C1 segment of cervical spinal cord (tissue), 14 donors: ENCODE results near the gene RPL31.

ENCODE experiments used
- DNase-seq, 14 donors: peaks; one replicate each; lab custom pipeline; 2025; lab: John Stamatoyannopoulos, UW

RPL31 gene

DNA sequence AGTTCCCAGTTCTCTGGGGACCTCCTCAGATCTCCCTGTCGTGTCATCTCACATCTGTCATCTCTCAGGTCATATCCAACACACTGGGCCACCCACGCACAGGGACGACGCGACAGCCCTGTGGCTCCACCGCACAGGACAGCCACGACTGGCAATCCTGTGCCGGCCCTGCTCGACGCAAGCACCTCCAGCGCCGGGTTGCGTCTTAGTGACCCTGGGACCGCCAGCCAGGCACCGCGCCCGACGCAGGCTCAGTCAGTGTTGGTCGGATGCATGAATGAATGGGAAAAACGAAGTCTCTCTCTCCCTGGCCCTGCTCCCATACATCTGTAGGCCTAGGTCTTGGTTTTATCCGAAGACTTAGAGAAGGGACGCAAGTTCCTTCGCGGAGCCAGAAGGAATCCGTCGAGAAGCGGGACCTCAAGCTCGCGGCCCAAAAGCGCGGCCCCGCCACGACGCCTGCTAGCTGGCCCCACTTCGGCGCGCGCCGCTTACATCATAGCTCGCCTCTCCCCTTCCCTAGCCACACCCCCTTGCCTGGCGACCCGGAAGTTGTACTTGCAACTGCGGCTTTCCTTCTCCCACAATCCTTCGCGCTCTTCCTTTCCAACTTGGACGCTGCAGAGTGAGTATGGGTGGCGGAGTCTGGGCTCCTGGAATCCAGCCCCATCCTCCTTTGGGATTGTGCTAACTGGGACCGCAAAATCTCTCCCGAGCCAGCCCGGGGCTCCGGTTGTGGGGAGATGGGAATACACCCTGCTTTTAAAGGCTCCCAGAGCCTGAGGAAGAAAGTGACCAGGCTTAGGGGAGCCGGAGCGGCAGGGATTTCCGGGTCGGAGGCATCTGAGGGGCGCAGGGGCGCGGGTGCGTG lies at the start of gene RPL31:
Gene RPL31, plus strand, starts transcription at position 599 of the 871 bp plus-strand sequence. CDS start 413 bp downstream, outside the sequence.
- DNase-seq, result peak; percentile 52 to 98 (median 94)

DNA sequence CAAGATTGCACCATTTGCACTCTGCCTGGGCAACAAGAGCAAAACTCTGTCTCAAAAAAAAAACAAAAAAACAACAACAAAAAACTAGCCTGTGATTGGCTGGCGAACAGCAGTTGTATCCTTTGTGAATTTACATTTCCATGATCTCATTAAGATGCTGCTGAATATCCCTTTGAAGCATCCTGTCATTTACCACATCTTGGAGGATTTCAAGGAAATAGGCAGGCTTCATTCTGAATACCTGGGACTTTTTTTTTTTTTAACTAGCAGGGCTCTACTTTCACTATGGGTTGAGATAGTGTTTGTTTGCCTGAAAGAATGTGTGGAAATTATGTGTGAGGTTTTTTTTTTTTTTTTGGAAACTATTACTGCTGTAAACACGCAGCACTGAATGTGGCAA lies 49.6 kb upstream of the RPL31 start:
- DNase-seq, result no peak

- DNase-seq, result no peak
Observed at GRCh38 chr2:100953406-100954043, 48.6 kb upstream of the RPL31 start.

- DNase-seq, result no peak
Observed at GRCh38 chr2:100954044-100954420, 48.1 kb upstream of the RPL31 start.

DNA sequence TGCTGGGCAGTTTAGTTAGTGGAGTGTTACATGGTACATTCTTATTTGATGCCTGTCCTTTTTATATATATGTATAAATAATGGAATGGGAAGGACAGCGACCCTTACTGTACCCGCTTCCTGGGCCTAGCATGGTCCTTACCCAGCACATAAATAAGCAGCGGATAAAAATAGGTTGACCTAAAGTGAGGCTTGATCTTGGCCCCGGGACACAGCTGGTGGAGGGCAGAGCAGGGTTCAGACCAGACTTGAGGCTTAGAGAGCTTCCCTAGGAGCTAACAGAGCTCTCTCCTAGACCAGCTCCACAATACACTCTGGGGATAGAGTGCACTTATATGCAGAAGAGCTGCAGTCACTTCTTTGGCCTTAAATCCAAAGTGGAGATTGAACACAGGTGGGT lies 46.9 kb upstream of the RPL31 start:
- DNase-seq, result no peak

GRCh38 chr2:100956081-100956480 lies 46.0 kb upstream of the RPL31 start:
- no peak for DNase-seq

GRCh38 chr2:100957996-100958653 lies 44.0 kb upstream of the RPL31 start:
- DNase-seq, result peak in 2 of 14 donors; percentile 12 to 29

GRCh38 chr2:100959225-100959880 lies 42.7 kb upstream of the RPL31 start:
- DNase-seq, result no peak

GRCh38 chr2:100960688-100961087 lies 41.4 kb upstream of the RPL31 start:
- DNase-seq, result no peak

DNA sequence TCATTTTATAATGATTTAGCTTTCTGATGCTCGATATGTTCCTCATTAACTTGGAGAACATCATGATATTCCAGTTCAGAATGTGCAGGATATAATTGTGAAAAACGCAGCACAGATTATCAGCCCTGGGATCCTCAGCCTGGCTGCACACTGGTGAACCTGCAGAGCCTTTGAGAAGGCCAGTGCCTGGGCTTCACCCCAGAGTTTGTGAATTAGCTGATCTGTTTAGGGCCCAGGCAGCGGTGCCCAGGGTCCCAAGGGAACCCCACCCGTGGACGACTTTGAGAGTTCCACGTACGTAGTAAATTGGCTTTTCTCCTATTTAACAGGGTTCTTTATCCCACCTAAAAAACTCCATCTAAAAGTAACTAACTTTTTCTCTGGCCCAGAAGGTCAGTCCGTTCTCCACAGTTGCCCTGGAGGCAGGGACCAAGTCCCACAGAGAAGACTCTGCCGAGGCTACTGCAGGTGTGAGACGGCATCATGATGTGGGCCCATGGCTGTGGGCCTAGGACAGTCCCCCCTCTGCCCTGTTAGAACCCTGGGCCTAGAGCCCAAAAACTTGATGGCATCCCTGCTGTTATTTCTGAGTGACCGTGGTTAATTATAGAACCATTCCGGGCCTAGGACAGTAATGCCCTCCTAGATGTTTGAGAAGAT lies 39.6 kb upstream of the RPL31 start:
- no peak for DNase-seq

DNA sequence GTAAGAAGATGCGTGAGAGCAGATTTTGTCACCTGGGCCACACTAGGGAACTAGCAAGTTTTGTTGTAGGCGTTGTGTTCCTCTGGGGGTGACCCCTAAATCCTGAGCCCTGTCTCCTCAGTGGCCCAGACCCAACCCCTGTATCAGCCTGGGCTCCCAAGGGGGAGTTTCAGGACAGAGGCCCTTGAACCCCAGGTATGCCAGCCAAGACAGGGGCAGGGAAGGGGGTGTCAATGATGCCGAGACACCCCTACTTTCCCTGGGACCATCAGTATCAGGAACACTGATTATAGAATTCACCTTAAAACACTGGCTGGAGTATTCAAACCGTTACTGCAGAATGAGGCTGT lies 39.1 kb upstream of the RPL31 start:
- DNase-seq, result no peak

DNA sequence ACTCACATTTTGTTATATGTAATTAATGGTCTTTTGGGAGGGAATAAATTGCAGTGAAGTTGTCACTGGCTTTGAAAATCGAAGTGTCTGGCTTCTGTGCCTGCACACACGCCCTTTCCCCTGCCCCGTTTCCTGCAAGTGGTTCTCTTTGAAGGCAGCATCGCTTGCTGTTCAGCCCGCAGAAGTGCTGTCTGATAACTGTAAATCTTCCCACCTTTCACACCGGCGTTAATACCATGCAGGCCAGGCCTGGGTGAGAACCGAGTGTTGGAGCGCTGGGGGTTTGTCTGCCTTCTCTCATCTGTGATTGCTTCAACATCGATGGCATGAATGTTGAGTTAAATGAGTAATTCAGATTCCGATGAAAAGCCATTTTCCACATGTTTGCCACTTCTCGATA lies 37.9 kb upstream of the RPL31 start:
- DNase-seq, result no peak

DNA sequence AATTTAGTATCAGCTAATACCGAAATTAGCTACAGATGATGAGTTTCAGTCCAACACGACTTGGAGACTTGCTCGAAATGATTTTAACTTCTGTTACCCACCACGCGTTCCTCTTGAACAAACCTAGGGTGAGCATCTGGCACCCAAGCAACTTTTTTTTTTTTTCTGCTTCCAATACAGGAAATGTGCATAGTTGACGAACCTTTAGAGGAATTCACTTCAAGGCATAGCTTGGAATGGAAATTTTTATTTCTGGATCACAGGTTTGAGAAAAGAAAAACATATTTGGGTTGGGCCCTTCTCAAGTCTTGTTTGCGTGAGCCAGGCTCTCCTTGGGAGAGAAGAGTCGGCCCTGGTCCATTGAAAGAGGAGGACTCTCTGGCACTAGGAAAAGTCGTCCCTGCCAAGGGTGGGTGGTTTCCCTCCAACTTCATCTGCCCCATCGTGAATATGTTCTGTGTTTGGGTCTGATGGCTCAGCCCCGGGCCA lies 37.4 kb upstream of the RPL31 start:
- DNase-seq, result no peak

- no peak for DNase-seq
Observed at GRCh38 chr2:100965596-100965995, 36.5 kb upstream of the RPL31 start.

DNA sequence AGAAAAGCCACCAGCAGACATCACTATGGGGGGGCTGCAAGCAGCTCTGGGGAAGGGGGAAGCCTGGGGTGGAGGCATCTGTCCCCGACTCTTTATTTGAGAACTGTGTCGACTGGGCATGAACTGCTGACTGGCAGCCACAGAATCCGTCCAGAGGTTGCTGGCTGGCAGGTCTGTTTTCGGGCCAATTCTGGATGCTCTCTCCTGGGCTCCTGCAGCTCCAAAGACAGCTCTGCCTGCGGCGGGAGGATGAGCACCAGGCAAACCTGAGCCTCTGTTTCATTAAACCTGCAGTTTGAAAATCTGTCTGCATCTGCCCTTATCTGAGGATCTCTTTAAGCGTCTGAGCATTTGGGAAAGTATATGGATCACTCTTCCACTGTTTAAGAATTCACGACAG lies 34.4 kb upstream of the RPL31 start:
- peak in 1 of 14 donors; percentile 3 for DNase-seq

DNA sequence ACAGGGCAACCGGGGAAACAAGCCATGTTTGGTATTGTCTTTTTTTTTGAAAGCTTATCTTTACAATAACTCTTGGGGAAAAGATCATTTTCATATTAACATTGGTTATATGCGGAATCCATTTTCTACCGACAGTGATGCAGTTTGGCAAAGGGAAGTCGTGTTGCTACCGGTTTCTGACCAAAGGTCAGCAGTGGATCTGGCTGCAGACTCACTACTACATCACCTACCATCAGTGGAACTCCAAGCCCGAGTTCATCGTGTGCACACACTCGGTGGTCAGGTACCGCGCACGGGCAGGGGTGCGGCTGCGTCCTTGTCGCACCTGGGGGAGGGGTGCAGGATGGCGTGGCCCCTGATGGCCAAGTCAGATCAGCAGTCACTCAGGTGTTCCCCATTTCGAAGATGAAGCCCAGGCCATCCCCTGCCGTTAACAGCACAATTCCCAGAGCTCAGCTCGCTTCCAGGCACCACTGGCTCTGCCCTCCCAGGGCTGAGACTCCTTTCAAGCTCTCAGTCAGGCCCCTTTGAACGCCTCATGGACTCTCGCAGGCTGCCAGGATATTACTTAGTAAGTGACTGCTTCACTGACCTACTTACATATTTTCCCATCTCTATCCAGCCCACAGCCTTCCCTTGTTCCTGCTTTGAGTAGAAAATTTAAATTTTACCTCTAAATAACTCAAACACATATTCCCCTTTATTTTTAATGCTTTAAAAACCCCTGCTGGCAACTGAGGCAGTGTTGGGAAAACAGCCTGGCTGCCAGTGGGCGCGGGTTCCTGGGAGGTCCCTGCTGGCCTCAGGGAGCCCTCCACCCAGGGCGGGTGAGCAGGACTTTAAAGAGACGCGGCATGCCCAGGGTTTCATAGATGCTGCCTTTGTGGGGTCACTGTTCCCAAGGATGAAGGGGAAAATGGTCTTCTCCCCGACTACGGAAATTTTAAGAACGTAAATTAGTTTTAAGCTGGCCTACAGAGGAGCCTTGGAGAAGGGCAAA lies 33.6 kb upstream of the RPL31 start:
- DNase-seq, result peak in 1 of 14 donors; percentile 13

- no peak for DNase-seq
Observed at GRCh38 chr2:100969998-100970397, 32.1 kb upstream of the RPL31 start.

GRCh38 chr2:100971221-100971620 lies 30.9 kb upstream of the RPL31 start:
- no peak for DNase-seq

- DNase-seq, result no peak
Observed at GRCh38 chr2:100972452-100972851, 29.6 kb upstream of the RPL31 start.
